ENCODE measurements around the gene ISOC1.

The ISOC1 gene

GRCh38 chr5:129094087-129094923 lies at the start of gene ISOC1:
Gene ISOC1, plus strand, starts transcription at chr5:129094749. Its CDS starts 18 bp downstream, at chr5:129094767.
- peak; percentile 93 for DNase-seq (ENCODE audit: low spot score)

DNA sequence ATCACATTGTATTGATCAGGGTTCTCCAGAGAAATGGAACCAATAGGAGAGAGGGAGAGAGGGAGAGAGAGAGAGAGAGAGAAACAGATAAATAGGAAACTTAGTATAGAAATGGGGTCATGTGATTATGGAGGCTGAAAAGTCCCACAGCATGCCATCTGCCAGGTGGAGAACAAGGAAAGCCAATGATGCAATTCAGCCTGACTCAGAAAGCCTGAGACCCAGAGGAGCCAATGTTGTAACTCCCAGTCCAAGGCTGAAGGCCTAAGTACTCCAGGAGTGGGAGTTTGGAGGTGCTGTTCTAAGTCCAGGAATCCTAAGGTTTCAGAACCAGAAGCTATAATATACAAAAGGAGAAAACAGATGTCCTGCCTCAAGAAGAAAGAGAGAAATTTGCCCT lies 48.4 kb upstream of the ISOC1 start:
- DNase-seq (ENCODE audit: low spot score): no peak

- no peak for DNase-seq (ENCODE audit: low spot score)
Measured at GRCh38 chr5:129048509-129048908, 46.0 kb upstream of the ISOC1 start.

DNA sequence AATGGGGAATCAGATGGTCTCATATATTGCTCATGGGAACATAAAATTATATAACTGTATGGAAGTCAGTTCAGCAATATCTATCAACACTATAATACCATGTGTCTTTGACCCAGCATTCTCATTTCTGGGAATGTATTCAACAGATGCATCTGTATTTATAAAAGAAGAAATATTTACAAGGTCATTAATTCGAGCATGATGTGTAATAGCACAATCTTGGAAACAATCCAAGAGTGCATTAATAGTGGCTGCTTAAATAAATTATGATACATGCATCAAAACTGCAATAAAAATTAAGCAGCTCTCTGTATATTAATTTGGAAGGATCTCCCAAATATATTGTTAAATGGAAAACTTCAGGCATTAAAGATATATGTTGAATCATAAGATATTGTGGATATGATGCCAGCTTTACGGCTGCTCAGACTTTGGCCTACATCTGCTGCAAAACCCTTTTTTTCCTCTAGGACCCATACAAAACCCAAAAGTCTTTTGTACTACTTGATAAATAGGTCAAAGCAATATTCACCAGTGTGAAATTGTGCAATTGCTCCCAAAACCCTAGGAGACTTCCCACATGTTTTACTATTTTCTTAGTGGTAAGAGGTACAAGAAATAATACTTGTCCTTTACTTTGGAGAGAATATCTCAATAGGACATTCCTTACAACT lies 45.3 kb upstream of the ISOC1 start:
- no peak for DNase-seq (ENCODE audit: low spot score)

DNA sequence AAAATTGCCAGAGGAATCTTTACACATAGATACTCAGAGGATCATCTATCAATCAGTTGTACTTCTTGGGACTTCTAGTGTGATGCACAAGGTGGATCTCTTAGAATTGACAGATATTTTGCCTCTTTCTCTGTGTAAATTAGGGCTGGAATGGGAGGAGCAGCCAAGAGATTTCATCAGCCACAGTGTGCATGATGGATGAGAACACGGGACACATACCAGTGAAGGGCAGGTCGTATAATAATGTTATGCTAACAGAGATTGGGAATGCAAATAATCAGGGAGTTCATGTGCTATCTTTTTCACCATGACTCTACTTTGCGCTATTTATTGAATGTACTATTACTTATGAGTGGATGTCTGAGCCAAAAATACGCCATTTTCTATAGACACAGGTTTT lies 43.3 kb upstream of the ISOC1 start:
- no peak for DNase-seq (ENCODE audit: low spot score)

- DNase-seq (ENCODE audit: low spot score): no peak
Measured at GRCh38 chr5:129053438-129053837, 41.1 kb upstream of the ISOC1 start.

DNA sequence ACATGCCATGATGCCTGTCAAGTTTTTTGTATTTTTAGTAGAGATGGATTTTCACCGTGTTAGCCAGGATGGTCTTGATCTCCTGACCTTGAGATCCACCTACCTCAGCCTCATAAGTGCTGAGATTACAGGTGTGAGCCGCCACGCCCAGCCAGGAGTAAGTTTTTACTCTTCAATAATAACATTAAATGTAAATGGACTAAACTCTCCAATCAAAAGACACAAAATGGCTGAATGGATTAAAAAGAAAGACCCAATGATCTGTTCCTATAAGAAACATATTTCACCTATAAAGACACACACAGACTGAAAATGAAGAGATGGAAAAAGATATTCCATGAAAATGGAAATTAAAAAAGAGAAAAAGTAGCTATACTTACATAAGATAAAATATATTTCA lies 37.2 kb upstream of the ISOC1 start:
- DNase-seq (ENCODE audit: low spot score): no peak

DNA sequence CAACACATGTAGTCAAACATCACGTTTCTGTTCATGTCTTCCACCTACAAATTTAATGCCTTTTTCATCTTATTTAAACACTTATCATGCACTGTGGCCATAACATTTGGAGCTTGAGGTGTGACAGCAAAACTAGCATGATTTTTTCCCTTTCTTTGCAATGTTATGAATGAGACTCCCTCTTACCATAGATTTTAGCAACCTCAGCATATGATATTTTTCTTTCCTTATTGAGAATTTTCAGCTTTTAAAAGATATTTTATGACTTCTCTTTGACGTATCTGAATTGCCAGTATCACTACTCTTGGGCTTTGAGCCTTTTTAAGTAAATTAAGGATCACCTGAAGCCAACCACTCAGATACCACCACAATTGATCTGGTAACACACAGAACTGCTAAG lies 32.7 kb upstream of the ISOC1 start:
- no peak for DNase-seq (ENCODE audit: low spot score)

DNA sequence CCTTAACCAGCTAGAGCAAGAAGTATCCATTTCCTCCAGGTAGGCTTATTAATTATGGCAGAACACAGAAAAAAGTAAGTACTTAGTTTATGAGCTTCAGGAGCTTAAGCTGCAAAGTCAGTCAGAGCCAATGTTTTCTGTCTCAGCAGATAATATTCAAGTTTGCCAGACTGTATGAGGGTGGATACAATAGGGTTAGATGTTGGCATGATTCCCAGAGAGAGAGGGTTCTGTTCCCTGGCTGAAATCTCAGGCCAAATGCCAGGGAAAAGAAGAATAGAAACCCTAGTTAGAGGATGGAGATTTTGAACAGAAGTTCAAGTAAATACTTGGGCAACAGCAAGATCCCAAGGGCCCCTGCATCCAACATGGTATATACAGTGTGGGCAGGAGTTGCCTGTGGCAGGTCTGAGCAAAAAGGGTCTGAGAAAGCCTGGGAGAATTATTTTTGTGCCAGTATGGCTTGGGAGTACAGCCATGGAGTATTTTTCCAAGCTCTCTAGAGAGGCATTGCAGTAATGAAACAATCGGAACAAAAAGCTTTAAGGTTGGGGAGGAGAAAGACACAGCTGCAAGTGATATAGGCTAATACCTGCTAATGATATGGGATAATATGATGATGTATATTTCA lies 31.0 kb upstream of the ISOC1 start:
- no peak for DNase-seq (ENCODE audit: low spot score)

DNA sequence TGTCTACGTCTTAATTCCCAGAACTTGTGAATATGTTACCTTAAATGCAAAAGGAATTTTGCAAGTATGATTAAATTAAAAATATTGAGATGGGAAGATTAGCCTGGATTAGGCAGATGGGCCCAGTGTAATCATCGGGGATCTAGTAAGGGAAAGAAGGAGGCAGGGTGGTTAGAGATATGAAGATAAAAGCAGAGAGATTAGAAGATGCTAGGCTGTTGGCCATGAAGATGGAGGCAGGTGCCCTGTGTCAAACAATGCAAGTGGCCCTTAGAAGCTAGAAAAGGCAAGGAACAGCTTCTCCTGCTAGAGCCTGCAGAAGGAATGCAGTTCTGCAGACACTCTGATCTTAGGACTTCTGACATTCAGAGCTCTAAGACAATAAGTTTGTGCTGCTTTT lies 28.8 kb upstream of the ISOC1 start:
- no peak for DNase-seq (ENCODE audit: low spot score)

DNA sequence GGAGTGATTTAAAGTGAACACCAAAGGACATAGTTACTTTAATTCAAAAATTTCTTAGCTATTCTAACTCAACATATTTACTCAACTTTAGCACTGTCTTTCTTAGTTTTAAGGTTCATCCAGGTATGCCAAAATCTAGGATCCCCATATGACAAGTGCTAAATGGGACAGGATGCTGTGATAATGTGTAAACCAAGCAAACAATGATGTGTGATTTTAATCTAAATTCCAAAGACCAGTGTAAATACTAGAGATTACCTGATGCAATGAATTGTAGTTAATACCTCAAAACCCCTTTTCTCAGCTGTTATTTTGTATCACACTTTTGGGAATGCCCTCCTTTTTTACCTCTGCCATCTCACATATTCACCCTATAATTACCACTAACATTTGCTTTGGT lies 26.8 kb upstream of the ISOC1 start:
- DNase-seq (ENCODE audit: low spot score): no peak

GRCh38 chr5:129069292-129069691 lies 25.3 kb upstream of the ISOC1 start:
- DNase-seq (ENCODE audit: low spot score): no peak

DNA sequence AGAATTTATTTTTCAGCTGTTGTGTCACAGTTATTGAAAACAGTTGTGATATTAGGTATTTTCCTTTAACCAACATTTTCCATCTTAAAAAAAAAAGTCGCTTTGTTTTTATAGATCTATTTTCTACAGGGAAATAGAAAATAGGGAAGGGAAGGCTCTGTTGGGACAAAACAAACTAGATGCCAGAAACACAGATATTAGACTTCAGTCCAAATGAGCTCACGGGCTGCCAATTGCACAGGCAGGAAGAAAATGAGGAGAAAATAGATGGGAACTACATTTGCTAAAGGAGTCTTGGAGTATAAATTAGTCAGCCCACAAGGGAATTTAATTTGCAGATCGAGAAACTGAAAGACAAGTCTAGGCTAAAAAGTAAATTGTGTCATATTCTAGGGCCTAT lies 21.4 kb upstream of the ISOC1 start:
- DNase-seq (ENCODE audit: low spot score): no peak

- DNase-seq (ENCODE audit: low spot score): no peak
Measured at GRCh38 chr5:129074903-129075302, 19.6 kb upstream of the ISOC1 start.

- DNase-seq (ENCODE audit: low spot score): no peak
Measured at GRCh38 chr5:129077433-129078075, 17.0 kb upstream of the ISOC1 start.

GRCh38 chr5:129078247-129078646 lies 16.3 kb upstream of the ISOC1 start:
- no peak for DNase-seq (ENCODE audit: low spot score)

- no peak for DNase-seq (ENCODE audit: low spot score)
Measured at GRCh38 chr5:129078660-129079059, 15.9 kb upstream of the ISOC1 start.

GRCh38 chr5:129079496-129079895 lies 15.1 kb upstream of the ISOC1 start:
- DNase-seq (ENCODE audit: low spot score): no peak

GRCh38 chr5:129080766-129081165 lies 13.8 kb upstream of the ISOC1 start:
- DNase-seq (ENCODE audit: low spot score): no peak

DNA sequence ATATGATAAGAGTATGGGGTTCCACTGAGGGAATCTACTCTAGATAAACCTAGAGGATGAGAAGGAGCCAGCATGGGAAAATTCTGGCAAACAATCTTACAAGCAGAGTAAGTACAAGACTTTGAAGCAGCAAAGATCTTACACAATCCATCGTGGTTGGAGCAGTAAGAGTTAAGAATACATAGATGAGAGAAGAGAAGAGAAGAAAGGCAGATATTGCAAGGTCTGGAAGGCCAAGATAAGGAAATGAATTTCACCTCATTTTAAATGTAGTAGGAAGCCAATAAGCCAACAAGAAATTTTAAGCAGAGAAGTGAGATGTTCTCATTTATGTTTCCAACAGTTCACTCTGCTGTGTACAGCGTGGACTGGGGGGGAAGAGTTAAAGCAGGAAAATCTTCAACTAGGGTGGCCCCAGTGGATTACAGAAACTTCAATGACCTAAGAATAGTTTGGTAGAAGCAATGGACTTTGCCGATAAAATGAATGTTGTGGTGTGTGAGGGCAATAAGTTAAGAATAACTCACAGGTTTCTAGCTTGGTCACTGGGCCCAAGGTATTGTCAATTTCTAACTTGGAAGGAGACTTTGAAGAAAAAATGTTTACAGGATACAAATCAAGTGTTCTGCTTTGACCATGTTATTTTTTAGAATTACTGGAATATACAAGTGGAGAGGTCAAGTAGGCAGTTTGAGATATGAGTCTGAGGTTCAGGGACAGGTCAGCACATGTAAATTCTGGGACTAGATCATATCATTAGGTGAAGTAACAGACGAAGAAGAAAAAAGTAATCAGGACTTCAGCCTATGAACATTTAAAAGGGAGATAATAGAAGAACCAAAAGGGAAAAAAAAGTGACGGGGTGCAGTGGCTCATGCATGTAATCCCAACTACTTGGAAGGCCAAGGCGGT lies 12.1 kb upstream of the ISOC1 start:
- no peak for DNase-seq (ENCODE audit: low spot score)

All from ecto neural progenitor cell (in vitro differentiated cells).